Measurements from ENCODE around the gene HOXB13.

GRCh38 chr17:48720266-48721008 is 8.1 kb downstream of the HOXB13 start:
- TF ChIP-seq CTCF (conservative IDR thresholded peaks at IDR 0.05; ENCODE audit: low read length) (no peak), EZH2phosphoT487 (IDR thresholded peaks at IDR 0.05; ENCODE audit: borderline replicate concordance) (no peak)

Measured in Loucy (cell line).